EL (cell line): ENCODE results near the gene SLC35F3.
"Not testable (repeated sequence)": the region's sequence is repeated elsewhere in the genome, so short reads cannot be mapped to it uniquely, and the experiment has no call there.

ENCODE experiments used
- DNase-seq: peaks from one replicate; pipeline ENCODE4 v3.0.0-alpha.2; 2016

Gene SLC35F3

DNA sequence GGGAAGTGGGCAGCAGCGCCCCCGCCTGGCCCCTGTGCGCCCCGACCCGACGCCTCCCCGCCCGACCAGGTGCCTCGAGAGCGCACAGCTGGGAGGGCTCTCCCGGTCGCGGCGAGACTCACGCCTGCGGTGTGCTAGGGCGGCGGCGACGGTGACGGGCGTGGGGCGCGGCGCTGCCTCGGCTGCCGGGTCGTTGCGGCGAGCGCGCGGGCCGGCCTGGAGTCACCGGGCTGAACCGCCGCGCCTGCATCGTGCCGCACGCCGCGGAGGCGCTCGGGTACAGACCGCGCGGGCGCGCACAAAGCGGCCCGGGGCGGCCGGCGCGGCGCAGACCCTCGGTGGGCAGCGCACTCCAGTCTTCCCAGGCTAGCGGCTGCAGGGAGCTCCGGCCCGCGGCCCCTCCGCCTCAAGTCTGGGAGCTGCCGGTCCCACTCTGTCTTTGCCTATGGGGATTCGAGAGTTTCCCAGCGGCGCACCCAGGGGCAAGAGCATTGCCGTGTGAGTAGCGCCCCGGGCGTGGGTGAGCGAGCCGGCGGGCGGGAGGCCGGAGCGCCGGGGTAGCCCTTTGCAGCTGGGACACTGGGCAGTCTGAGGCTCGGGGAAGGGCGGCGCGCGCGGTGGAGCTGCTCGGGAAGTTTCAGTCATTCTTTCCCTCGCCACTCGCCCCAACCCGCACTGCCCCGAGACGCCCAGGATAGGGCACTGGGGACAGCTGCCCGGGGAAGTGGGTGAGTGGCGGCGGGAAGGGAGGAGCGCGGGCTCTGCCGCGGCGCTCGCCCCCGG lies at the start of gene SLC35F3:
Gene SLC35F3 (plus strand): TSS at position 44 of the 783 bp plus-strand sequence.
- no peak for DNase-seq

DNA sequence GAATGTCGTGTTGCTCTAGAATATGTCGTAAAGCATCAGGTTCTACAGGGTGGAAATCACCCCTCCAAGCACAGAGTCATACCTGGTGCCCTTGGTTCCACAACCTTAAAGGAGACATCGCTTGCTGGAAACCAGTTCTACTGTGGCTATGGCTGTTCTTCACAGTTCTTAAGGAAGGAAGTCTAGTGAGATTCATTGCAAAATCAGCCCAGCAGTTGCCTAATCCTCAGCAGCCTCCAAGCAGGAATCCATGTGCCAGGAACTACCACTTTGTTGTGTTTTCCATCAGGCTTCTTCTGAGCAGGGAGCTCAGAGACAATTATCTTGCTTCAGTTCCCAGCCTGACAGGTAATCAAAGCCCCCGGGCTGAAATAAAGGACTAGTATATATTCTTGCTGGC lies 45.0 kb upstream of the SLC35F3 start:
- no peak for DNase-seq

DNA sequence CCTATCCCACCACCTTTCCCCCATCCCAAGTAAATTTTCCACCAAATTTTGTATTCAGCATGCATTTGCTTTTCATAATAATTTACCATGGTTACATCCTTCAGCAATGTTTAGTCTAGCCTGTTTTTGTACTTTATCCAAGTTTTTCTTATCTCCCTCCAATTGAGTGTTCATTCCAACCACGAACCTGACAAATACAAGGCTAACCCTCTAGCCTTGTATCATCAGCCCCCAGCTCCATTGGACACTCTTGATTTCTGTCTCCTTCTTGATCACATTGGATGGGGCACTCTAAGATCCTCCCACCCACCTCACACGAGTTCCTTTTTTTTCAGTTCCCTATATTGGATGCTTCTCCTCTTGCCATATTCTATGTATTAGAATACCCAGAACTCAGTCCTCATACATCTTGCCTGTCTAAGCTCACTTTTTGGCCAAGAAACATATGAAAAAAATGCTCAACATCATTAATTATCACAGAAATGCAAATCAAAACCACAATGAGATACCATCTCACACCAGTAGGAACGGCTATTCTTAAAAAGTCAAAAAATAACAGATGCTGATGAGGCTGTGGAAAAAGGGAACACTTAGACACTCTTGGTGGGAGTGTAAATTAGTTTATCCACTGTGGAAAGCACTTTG lies 40.5 kb upstream of the SLC35F3 start:
- DNase-seq = no peak

DNA sequence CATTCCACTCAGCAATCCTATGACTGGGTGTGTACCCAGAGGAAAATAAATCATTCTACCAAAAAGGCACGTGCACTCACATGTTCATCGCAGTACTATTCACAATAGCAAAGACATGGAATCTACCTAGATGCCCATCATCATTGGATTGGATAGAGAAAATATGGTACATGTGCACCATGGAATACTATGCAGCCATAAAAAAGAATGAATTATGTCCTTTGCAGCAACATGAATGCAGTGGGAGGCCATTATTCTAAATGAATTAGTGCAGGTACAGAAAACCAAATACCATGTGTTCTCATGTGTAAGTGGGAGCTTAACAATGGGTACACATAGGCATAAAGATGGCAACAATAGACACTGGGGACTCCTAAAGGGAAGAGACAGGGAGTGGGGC lies 39.9 kb upstream of the SLC35F3 start:
- no peak for DNase-seq

DNA sequence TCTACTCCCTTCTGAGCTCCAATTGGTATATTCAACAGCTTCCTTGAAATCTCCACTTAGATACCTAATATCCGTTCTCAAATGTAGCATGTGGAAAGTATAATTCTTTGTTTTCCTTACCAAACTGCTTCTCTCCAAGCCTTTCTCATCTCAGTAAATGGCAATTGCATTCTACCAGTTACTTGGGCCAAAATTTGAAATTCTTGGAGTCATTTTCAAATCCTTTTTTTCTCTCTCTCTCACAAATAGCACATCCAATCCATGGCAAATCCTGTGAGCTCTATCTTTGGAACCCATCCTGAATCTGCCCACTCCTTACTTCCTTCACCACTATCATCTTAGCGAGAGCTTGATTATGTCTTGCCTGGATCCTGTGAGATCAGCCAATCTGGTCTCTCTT lies 39.3 kb upstream of the SLC35F3 start:
- no peak for DNase-seq

DNA sequence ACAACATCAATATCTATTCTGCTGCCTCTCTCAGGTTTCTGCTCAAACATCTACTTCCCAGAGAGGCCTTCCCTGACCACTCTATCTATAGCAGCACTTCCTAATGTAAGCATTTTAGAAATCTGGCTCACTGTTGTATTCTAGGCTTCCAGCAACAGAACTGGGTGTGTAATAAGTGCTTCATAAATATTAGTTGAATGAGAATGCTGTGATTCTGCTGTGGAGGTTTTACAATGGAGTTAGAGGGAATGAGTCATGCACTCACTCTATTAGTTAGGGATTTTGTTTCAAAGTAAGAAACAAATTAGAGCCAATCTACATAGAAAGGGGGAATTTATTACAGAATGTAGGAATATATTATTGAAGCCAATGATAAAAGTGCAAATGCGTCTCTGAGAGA lies 38.6 kb upstream of the SLC35F3 start:
- no peak for DNase-seq

DNA sequence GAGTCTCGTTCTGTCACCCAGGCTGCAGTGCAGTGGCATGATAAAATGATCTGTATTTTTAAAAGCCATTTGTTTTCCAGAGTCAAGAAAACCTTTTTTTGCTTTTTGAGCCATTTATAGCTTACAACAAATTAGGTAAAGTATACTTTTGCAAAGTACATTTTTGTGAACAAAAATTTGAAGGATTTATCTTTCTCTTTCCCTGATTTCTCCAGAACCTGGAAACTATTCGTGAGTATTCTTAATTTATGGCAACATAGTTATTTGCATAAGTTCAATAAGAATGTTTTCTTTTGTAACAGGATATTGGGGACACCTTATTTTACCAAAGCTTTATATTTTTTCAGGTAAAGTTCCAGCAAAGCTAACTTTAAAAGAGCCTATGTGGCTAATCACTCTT lies 37.4 kb upstream of the SLC35F3 start:
- no peak for DNase-seq

DNA sequence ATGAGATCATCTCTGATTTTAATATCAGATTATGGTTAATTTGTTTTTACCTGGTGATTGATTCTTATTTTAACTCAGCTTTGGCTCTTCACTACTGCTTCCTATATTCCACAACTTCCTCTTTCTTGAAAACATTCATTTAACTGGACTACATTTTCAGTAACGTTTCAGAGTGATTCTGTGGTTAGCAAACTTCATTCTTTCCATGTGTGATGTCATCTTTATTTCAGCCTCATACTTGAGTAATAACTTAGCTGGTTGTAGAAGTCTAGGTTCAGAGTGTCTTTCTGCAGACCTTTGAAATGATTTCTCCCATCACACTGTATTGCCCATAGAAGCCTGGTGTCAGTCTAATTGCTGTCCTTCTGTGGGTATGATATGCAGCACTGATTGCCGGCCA lies 36.0 kb upstream of the SLC35F3 start:
- no peak for DNase-seq

DNA sequence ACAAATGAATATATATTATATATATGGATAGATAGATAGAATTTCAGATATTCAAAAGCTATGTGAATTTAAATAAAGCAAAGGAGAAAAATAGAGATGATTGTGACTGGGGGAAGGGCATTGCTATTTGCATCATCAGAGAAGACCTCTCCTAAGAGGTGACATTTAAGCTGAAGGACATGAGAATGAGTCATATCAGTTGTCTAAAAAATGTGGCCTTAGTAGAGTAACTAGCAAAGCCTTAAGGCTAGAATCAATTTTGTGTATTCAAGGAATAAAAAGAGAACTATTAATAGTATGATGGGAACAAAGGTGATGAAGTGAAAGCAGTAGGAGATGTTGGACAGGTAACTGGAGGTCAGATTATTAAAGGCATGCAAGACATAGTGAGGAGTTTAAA lies 34.8 kb upstream of the SLC35F3 start:
- no peak for DNase-seq

DNA sequence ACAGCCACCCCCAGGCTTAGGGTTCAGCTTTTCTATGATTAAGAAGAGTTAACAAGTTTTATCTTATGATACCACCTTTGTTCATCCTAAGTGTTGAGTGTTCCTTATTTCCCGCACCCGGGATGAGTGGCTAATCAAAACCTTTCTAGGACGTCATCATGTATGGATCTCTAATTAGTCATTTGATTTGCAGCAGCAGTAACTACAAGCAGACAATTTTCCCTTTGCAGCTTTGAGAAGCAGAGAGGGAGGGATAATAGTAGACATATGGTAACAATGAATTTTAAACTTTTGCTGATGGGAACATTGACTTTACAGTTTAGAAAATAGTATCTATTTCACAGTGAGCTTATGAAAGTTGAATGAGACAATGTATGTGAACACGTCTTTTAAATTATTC lies 30.8 kb upstream of the SLC35F3 start:
- DNase-seq = no peak

DNA sequence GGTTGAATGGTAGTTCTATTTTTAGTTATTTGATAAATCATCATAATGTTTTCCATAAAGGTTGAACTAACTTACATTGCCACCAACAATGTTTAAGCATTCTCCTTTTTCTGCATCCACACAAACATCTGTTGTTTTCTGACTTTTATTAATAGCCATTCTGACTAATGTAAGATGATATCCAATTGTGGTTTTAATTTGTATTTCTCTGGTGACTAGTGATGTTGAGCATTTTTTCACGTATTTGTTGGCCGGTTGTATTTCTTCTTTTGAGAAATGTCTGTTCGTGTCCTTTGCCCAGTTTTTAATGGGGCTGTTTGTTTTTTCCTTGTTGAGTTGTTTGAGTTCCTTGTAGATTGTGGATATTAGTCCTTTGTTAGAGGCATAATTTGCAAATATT lies 24.6 kb upstream of the SLC35F3 start:
- DNase-seq = no peak

DNA sequence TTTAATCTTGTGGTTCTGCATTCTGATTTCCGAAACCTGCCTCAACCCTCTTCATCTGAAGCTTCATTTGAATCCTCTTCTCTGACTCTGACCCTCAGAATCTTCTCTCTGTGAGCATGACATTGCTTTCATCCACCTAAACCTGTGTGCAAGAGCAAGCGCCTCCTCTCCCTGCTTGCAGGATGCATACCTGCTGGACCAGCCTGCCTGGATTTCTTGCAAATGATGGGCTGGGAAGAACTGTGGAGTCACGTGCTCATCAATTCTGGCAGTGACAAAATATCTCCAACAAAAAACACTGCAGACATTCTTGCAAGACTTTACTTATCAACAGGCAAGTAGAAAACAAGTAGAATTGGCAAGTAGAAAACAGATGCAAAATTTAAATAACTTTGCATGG lies 20.8 kb upstream of the SLC35F3 start:
- DNase-seq = no peak

DNA sequence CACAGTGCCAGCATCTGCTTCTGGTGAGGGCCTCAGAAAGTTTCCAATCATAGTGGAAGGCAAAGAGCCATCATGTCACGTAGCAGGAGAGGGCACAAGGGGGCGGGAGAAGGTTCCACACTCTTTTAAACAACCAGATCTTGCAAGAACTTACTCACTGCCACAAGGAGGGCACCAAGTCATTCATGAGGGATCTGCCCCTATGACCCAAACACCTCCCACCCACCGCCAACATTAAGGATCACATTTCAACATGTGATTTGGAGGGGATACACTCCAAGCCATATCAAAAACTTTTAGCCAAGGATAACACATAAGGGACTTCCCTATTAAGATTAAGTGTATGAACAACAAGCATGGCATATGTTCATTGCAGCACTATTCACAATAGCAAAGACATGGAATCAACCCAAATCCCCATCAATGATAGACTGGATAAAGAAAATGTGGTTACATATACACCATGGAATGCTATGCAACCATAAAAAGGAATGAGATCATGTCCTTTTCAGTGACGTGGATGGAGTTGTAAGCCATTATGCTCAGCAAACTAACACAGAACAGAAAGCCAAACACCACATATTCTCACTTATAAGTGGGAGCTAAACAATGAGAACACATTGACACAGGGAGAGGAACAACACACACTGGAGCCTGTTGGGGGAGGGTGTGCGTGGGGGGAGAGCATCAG lies 19.9 kb upstream of the SLC35F3 start:
- peak; percentile 41 for DNase-seq

DNA sequence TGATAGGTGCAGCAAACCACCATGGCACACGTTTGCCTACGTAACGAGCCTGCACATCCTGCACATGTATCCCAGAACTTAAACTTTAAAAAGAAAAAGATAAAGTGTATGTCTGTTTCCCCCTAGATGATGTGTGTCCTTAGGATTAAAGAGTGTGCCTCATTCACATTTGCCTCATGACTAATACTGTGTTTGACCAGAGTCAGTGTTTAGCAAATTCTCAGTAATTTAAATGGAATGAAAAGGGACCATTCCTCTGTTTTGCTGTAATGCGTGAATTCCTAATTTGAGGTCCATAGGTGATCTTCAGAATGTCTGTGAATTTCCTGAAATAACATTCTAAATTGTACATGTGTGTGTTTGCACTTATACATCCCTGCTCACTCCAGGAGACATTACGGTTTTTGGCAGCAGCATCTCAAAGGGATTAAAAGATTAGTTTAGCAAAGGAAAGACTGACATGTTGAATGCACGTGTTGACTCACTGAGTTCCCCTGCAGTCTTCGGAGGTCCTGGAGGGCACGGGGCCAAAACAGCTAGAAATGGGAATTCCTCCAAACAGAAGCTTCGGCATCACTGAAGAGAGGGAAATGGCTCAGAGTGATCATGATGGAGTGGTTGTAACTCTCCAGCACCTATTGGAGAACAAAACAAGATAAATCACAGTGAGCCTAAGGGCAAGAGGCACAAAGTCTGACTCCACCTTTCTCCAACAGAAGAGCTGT lies 19.1 kb upstream of the SLC35F3 start:
- DNase-seq = peak; percentile 45

DNA sequence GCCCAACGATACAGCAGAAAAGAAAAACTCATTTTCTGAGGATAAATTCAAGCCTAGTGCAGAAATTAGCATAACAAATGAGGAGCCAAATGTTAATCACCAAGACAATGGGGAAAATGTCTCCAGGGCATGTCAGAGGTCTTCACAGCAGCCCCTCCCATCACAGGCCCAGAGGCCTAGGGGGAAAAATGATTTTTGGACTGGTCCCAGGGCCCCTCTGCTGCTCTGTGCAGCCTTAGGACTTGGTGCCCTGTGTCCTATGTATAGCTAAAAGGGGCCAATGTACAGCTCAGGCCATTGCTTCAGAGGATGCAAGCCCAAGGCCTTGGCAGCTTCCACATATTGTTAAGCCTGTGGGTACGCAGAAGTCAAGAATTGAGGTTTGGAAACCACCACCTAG lies 13.3 kb upstream of the SLC35F3 start:
- not testable (repeated sequence) for DNase-seq

DNA sequence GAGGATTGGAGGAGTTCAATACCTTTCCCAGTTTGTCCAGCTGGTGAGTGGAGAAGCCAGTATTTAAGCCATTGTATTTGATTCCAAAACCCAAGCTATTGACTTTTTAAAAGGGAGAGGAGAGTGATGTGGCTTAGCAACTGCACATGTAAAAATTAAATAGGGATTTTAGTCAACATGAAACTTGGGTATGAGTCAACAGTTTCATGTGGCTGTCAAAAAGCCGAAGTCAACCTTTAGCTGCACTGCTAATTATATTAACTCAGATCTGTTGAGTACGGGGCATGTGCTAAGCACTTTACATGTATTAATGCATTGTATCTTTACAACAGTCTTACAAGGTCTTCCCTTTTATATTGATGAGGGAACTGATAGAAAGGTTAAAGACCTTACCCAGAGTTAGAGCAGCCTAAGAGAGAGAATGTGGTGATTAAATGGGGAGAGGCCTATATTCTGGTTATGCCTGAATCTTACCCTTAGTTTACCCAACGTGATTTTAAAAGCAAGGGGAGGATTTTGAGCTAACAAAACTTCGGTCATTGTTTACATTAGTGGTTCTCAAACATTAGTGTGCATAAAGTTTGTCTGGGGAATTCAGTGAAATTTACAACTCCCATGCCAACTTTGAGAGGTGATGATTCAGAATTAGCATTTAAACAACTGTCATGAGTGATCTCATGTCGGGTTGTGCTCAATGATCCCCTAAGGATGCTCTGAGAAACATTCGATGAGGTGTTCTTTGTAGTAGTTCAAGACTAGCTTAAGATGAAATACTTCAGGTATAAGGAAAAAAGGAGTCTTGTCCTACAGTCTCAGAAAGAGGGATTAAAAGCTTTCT lies 6.9 kb upstream of the SLC35F3 start:
- DNase-seq = no peak

DNA sequence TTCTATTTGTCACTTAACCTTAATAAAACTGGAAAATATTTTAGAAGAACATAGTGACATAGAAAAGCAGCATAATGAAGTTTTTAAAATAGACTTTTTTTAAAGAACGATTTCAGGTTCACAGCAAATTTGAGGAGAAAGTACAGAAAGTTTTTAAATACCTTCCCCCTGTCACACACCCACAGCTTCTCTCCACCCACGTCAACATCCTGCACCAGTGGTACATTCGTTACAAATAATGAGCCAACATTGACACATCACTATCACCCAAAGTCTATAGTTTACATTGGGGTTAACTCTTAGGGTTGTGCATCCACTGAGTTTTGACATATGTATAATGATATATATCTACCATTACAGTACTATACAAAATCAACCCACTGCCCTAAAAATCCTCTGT lies 3.0 kb upstream of the SLC35F3 start:
- no peak for DNase-seq

DNA sequence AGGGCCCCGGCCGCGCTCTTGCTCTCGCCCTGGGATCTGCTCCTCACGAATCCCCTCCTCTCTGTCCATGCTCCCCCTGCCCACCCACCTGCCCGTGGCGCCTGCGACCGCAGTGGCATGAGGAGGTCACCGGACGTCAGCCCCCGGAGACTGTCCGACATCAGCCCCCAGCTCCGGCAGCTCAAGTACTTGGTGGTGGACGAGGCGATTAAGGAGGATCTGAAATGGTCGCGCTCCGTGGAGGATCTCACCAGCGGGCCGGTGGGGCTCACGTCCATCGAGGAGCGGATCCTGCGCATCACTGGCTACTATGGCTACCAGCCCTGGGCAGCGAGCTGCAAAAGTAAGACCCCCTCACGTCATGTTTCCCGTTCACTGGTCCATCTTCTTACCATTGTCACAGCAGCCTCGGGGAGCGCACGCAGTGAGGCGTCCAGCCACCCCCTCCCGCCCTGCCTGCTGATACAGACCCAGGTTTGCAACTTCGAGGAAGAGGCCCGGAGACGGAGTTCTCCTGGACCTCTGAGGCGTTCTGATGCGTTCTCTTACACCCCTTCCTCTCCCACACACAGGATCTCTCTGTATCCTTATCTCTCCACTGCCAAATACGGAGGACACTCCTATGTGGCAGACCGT lies 1.1 kb downstream of the SLC35F3 start:
- DNase-seq = no peak

DNA sequence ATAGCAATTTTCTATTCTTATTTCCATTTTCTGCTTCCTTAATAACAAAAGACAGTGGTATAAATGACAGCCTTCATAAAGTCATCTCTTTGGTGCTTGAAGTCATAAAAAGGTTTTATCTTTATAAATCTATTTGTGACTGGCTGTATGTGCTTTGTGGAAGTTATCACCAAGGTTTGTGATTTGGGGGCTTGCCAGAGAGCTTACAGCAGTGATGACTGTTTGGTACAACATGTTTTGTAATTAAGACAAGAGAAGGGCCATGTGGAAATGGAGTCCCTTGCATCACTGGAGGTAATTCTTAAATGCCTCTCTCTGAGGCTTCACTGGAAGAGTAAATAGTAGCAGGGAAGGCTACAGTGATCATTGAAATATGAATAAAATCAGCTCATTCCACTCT lies 2.7 kb downstream of the SLC35F3 start:
- DNase-seq = no peak

DNA sequence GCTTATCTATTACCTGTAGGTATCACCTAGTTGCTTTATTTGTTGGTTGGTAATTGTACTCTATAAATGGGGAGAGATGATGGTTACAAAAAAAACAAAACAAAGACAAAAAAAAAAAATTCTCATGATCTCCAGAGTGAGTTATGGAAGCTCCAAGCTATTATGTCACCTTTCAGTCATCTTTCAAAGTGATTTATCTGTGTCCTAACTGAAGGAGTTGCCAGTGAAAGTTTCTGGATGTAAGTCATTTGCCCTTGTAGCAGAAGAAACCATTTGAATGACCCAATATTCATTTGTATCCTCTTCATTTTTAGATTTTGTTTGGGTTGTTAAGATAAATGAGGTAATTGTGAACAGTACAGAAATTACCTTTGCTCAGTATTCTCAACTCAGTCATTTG lies 3.6 kb downstream of the SLC35F3 start:
- DNase-seq = no peak

DNA sequence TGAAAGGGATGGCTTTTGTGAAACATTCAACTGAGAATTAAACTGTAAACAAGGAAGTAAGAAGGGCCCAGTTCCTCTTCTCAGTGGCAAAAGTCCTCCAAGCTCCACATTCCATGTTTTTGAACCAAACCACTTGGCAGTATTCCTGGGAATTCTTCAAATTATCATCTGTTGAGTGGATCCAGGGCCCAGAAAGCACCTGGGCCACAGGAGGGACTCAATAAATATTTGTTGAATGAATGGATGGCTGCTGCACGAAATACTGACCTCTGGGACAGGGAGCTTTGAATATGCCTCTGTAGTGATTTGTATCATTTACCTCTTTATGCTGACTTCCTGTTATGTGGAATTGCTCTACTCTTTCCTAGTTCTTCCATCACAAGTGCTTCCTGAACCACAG lies 4.7 kb downstream of the SLC35F3 start:
- DNase-seq = peak; percentile 81

DNA sequence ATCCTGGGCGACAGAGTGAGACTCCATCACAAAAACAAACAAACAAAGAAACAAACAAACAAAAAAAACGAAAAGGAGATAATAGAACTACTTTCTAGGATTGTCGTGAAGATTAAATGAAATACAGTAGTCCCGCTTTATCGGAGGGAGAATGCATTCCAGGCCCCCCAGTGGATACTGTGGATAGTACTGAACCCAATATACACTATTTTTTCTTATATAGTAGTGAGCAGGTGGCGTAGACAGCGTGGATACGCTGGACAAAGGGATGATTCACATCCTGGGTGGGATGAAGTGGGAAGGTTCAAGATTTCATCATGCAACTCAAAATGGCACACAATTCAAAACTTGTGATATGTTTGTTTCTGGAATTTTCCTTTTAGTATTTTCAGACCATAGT lies 8.0 kb downstream of the SLC35F3 start:
- DNase-seq = peak; percentile 2
